Fibroblast of lung (primary cell): ENCODE measurements around the gene KRT80. TPM values are rescaled to one million over a fixed set of nuclear protein-coding genes. Genes with fewer than 3 reads are reported as not detected.

ENCODE experiments used
- DNase-seq, 2 donors: peaks; one replicate each; pipeline versions ENCODE4 v3.0.0 to v3.0.0-alpha.2; 2010; ENCODE audit warnings: low read depth in 2 of 2
- H2AFZ ChIP-seq: 2 replicates; pipeline ENCODE4 v1.5.1; 2012; ENCODE audit warnings: low read length, control low read depth, inconsistent platforms
- H3K27ac ChIP-seq: 2 replicates; pipeline ENCODE4 v1.5.1; 2011; ENCODE audit warnings: low read length, control low read depth; ENCODE audit not compliant: insufficient read depth
- H3K27me3 ChIP-seq: 2 replicates; pipeline ENCODE4 v1.5.1; 2011; ENCODE audit warnings: mild to moderate bottlenecking, low read length; ENCODE audit not compliant: control insufficient read depth, insufficient read depth
- H3K36me3 ChIP-seq: 2 replicates; pipeline ENCODE4 v1.5.1; 2011; ENCODE audit warnings: low read length; ENCODE audit not compliant: control insufficient read depth, insufficient read depth
- H3K4me1 ChIP-seq: 2 replicates; pipeline ENCODE4 v1.5.1; 2011; ENCODE audit warnings: low read length; ENCODE audit not compliant: control insufficient read depth, insufficient read depth; ENCODE audit errors: extremely low read depth
- H3K4me2 ChIP-seq: 2 replicates; pipeline ENCODE4 v1.5.1; 2011; ENCODE audit warnings: low read length, control low read depth; ENCODE audit not compliant: insufficient read depth; ENCODE audit errors: extremely low read depth
- H3K4me3 ChIP-seq, 4 experiments: fragments of 200-600 bp in 1 of 4; sonication (generic) in 1 of 4; replicated peaks in 1 of 4; 2 replicates each; pipeline ENCODE4 v1.5.1; 2011 to 2016; ENCODE audit warnings: low read length in 4 of 4, low read depth in 3 of 4, mild to moderate bottlenecking in 3 of 4, control low read depth in 2 of 4, inconsistent platforms in 1 of 4, mixed read lengths in 1 of 4; ENCODE audit not compliant: insufficient read depth in 1 of 4; ENCODE audit errors: control extremely low read depth in 1 of 4
- H3K79me2 ChIP-seq: 2 replicates; pipeline ENCODE4 v1.5.1; 2012; ENCODE audit warnings: mild to moderate bottlenecking, low read length, inconsistent platforms; ENCODE audit not compliant: control insufficient read depth, insufficient read depth
- H3K9ac ChIP-seq: 2 replicates; pipeline ENCODE4 v1.5.1; 2011; ENCODE audit warnings: mild to moderate bottlenecking, low read length, control low read depth; ENCODE audit not compliant: insufficient read depth
- H3K9me3 ChIP-seq: 2 replicates; pipeline ENCODE4 v1.5.1; 2012; ENCODE audit warnings: low read depth, low read length; ENCODE audit not compliant: control insufficient read depth, insufficient read depth
- H4K20me1 ChIP-seq: 2 replicates; pipeline ENCODE4 v1.5.1; 2011; ENCODE audit warnings: low read length; ENCODE audit not compliant: control insufficient read depth, insufficient read depth; ENCODE audit errors: extremely low read depth
- EZH2 ChIP-seq: IDR thresholded peaks from 2 replicates; pipeline ENCODE4 v1.5.1; 2012; ENCODE audit warnings: low read length, control low read depth, mild to moderate bottlenecking; ENCODE audit errors: missing control alignments
- polyA plus RNA-seq, 2 donors: library from polyadenylated mRNA; depleted of rRNA in 1 of 2; stranded (reverse) in 1 of 2; unstranded in 1 of 2; fragments of >200 nt; gene quantifications; 2 replicates each; pipeline ENCODE4 v1.2.1, GENCODE V29; 2011 to 2012; ENCODE audit warnings: missing spikeins in 1 of 2
- total RNA-seq: library from RNA; depleted of rRNA; stranded (reverse); fragments of >200 nt; gene quantifications from 2 replicates; pipeline ENCODE4 v1.2.1, GENCODE V29; 2014
- TF ChIP-seq, protein P1 (sequence below), 2 donors: IDR thresholded peaks in 1 of 2; conservative IDR thresholded peaks in 1 of 2; 1 replicate in 1 of 2; 2 replicates in 1 of 2; pipeline ENCODE4 v1.5.1; 2011 to 2012; ENCODE audit warnings: low read length in 2 of 2, control low read depth in 1 of 2, inconsistent platforms in 1 of 2, low read depth in 1 of 2, mild to moderate bottlenecking in 1 of 2

The KRT80 gene
- total and polyA plus RNA-seq, 2 donors (not counting 1 experiment from before 2014, with no cell fraction given): 0.17 to 1.0 TPM

DNA sequence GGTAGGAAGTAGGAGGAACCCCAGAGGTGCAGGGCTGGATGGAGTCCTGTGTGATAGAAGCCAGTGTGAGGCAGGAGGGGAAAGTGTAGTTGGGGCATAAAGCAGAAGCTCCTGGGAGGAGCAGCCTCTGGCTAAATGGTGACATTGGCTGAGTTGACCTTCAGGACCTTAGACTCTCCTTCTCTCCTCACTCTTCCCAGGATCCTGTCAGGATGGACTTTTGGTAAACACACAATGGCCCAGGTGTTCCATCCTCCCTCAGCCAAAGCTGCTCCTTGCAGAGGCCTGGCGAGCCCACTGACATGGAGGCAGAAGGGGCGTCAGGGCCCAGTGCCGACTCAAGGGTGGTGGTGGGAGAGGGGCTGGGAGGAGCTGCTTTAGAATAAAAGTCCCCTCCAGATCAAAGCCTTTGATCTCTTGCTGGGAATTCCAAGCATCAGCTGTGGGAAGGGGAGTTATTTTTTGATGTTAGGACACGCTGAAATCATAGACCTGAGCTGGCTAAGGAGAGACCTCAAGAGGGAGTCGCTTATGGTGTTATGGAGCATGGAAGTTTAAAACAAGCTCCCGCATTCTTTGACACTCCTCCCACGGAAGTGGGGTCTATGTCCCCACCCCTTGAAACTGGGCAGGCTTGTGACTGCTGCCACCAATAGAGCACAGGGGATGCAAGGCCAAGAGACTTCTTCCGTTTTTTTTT lies 68.2 kb downstream of the KRT80 start:
- Histone ChIP-seq H3K9me3 (no peaks in the 10 kb centered on the region), H3K27ac (no peak overlapping the region), H3K4me3 (no peak overlapping the region), H3K9ac (no peak overlapping the region), H3K79me2 (no peaks in the 10 kb centered on the region), H3K4me1 (peaks cover 3% of the 10 kb centered on the region), H3K36me3 (no peaks in the 10 kb centered on the region), H3K27me3 (peaks cover 7% of the 10 kb centered on the region), H4K20me1 (no peaks in the 10 kb centered on the region), H3K4me2 (no peak overlapping the region), H2AFZ (no peak overlapping the region)
- no peak for DNase-seq
- TF ChIP-seq, protein P1, sequence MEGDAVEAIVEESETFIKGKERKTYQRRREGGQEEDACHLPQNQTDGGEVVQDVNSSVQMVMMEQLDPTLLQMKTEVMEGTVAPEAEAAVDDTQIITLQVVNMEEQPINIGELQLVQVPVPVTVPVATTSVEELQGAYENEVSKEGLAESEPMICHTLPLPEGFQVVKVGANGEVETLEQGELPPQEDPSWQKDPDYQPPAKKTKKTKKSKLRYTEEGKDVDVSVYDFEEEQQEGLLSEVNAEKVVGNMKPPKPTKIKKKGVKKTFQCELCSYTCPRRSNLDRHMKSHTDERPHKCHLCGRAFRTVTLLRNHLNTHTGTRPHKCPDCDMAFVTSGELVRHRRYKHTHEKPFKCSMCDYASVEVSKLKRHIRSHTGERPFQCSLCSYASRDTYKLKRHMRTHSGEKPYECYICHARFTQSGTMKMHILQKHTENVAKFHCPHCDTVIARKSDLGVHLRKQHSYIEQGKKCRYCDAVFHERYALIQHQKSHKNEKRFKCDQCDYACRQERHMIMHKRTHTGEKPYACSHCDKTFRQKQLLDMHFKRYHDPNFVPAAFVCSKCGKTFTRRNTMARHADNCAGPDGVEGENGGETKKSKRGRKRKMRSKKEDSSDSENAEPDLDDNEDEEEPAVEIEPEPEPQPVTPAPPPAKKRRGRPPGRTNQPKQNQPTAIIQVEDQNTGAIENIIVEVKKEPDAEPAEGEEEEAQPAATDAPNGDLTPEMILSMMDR (conservative IDR thresholded peaks at IDR 0.05 in 1 of 2, IDR thresholded peaks at IDR 0.05 in 1 of 2; ENCODE audit: low read depth in 1 of 2, low read length in 2 of 2): no peak
- TF ChIP-seq EZH2: no peak

DNA sequence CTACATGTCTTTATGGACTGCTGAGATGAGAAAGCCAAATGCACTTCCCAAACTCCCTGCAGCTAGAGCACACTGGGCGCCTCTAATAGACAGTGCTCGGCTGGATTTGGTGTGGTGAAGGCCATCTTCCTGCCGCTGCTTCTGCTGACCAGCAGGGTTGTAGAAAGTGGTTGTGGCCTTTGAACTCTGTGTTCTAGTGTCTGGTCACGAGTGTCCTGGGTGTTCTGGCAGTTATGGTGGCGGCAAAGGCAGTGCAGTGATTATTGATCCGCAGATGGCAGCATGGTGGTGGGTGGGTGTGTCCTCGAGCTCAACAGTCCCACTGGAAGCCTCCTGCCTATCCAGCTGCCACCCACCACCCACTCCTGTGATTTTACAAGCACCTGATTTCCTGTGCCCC lies 68.9 kb downstream of the KRT80 start:
- no peak for TF ChIP-seq EZH2
- TF ChIP-seq, protein P1 (conservative IDR thresholded peaks at IDR 0.05 in 1 of 2, IDR thresholded peaks at IDR 0.05 in 1 of 2; ENCODE audit: low read depth in 1 of 2, low read length in 2 of 2): no peak

DNA sequence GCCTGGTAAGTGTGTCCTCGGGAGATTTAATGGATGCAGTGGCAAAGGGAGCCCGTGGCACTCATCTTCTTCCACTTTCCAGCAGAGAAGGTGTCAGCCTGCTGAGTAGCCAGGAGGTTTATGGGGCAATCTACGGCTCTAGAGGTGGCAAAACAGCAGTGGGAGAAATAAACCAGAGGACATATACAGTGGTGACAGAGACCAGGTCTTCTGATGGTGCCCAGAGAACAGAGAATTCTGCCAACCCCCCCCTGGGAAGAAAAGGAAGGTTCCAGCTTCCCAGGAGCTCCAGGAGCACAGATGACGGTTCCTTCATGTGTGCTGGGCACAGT lies 69.3 kb downstream of the KRT80 start:
- Histone ChIP-seq H3K27me3 (peaks cover 7% of the 10 kb centered on the region), H3K79me2 (no peaks in the 10 kb centered on the region), H4K20me1 (no peaks in the 10 kb centered on the region), H3K4me1 (peaks cover 3% of the 10 kb centered on the region), H3K36me3 (no peaks in the 10 kb centered on the region), H3K27ac (no peak overlapping the region), H3K4me2 (no peak overlapping the region), H2AFZ (no peak overlapping the region), H3K4me3 (no peak overlapping the region), H3K9me3 (no peaks in the 10 kb centered on the region), H3K9ac (no peak overlapping the region)
- TF ChIP-seq, protein P1 (conservative IDR thresholded peaks at IDR 0.05 in 1 of 2, IDR thresholded peaks at IDR 0.05 in 1 of 2; ENCODE audit: low read depth in 1 of 2, low read length in 2 of 2): no peak
- TF ChIP-seq EZH2: no peak
- DNase-seq: no peak

More for the DNA sequence above, 68.9 kb downstream of the KRT80 start:
- Histone ChIP-seq H2AFZ (no peak overlapping the region), H3K36me3 (no peaks in the 10 kb centered on the region), H3K27ac (no peak overlapping the region), H3K4me1 (peaks cover 3% of the 10 kb centered on the region), H3K4me2 (no peak overlapping the region), H3K27me3 (peaks cover 7% of the 10 kb centered on the region), H4K20me1 (no peaks in the 10 kb centered on the region), H3K9me3 (no peaks in the 10 kb centered on the region), H3K4me3 (no peak overlapping the region), H3K9ac (no peak overlapping the region), H3K79me2 (no peaks in the 10 kb centered on the region)
- DNase-seq: no peak
